Fibroblast of mammary gland (primary cell): ENCODE measurements around the gene OR7C1.
"Not testable (repeated sequence)": the region's sequence is repeated elsewhere in the genome, so short reads cannot be mapped to it uniquely, and the experiment has no call there.

Source experiments
- DNase-seq: peaks from one replicate; pipeline ENCODE4 v3.0.0-alpha.2; 2010; ENCODE audit warnings: low read depth
- H3K4me3 ChIP-seq: 2 replicates; pipeline ENCODE4 v1.5.1; 2011; ENCODE audit warnings: low read depth, mild to moderate bottlenecking, low read length, moderate library complexity; ENCODE audit not compliant: control insufficient read depth
- CTCF ChIP-seq: conservative IDR thresholded peaks from 2 replicates; pipeline ENCODE4 v1.5.1; 2011; ENCODE audit warnings: low read depth, low read length, inconsistent platforms; ENCODE audit not compliant: control insufficient read depth, insufficient read depth

The OR7C1 gene

GRCh38 chr19:14770136-14770535 is 64.8 kb downstream of the OR7C1 start:
- no peak for DNase-seq
- no peak overlapping the region for H3K4me3 ChIP-seq
- TF ChIP-seq CTCF = no peak

- DNase-seq = no peak
- no peak for TF ChIP-seq CTCF
- H3K4me3 ChIP-seq = no peak overlapping the region
These were observed 65.8 kb downstream of the OR7C1 start for GRCh38 chr19:14769201-14769600.

- TF ChIP-seq CTCF = no peak
- H3K4me3 ChIP-seq = no peak overlapping the region
- DNase-seq = no peak
These were observed 67.0 kb downstream of the OR7C1 start for GRCh38 chr19:14768001-14768400.

- no peak overlapping the region for H3K4me3 ChIP-seq
- no peak for TF ChIP-seq CTCF
- no peak for DNase-seq
These were observed 67.5 kb downstream of the OR7C1 start for GRCh38 chr19:14767466-14767971.

- not testable (repeated sequence) for H3K4me3 ChIP-seq, DNase-seq
These were observed 69.1 kb downstream of the OR7C1 start for GRCh38 chr19:14765841-14766240.

GRCh38 chr19:14765403-14765802 is 69.6 kb downstream of the OR7C1 start:
- H3K4me3 ChIP-seq, DNase-seq: not testable (repeated sequence)

- no peak for DNase-seq
- no peak for TF ChIP-seq CTCF
- H3K4me3 ChIP-seq = no peak overlapping the region
These were observed 70.6 kb downstream of the OR7C1 start for GRCh38 chr19:14764401-14764800.

- TF ChIP-seq CTCF = no peak
- no peak overlapping the region for H3K4me3 ChIP-seq
- no peak for DNase-seq
These were observed 71.4 kb downstream of the OR7C1 start for GRCh38 chr19:14763497-14764145.
